Measurements from ENCODE around the gene PSENEN.
"Not testable (repeated sequence)": the region's sequence is repeated elsewhere in the genome, so short reads cannot be mapped to it uniquely, and the experiment has no call there.

The PSENEN gene

GRCh38 chr19:35789978-35790944, 44.8 kb downstream of the PSENEN start:
- DNase-seq = no peak

GRCh38 chr19:35790981-35791813, 45.7 kb downstream of the PSENEN start:
- no peak for DNase-seq

- no peak for DNase-seq
These were observed 46.4 kb downstream of the PSENEN start for GRCh38 chr19:35791814-35792279.

- no peak for DNase-seq
These were observed 46.9 kb downstream of the PSENEN start for GRCh38 chr19:35792312-35792711.

- DNase-seq = no peak
These were observed 47.4 kb downstream of the PSENEN start for GRCh38 chr19:35792888-35793287.

GRCh38 chr19:35793381-35794165, 48.1 kb downstream of the PSENEN start:
- no peak for DNase-seq

- DNase-seq = not testable (repeated sequence)
These were observed 50.1 kb downstream of the PSENEN start for GRCh38 chr19:35795564-35795963.

Data from activated naive CD4-positive, alpha-beta T cell treated with Interleukin-2 at 50 U/mL for 16 hours (primary cell).